ENCODE data around the gene CCSER1.

- TF ChIP-seq CTCF (conservative IDR thresholded peaks at IDR 0.05; ENCODE audit: low read length) = no peak
- TF ChIP-seq EZH2phosphoT487 (IDR thresholded peaks at IDR 0.05; ENCODE audit: borderline replicate concordance, low read depth, low read length) = no peak
These were observed 725.0 kb downstream of the CCSER1 start for GRCh38 chr4:90852237-90852636.
